ENCODE results near the gene ZNF343.

- no peak for TF ChIP-seq CTCF (IDR thresholded peaks at IDR 0.05)
- no peak for TF ChIP-seq POLR2A (IDR thresholded peaks at IDR 0.05)
Measured at GRCh38 chr20:2480381-2480780, 28.3 kb downstream of the ZNF343 start.
